Right ventricle myocardium inferior (tissue), 1 donor: ENCODE measurements around the gene EEF1A2. TPM values are rescaled to one million over a fixed set of nuclear protein-coding genes. Genes with fewer than 3 reads are reported as not detected.

Experiments used
- ATAC-seq: fragments of 200-7000 bp; cut with Tn5 transposase; one replicate; pipeline ENCODE4 v1.9.1; 2020; ENCODE audit warnings: mild to moderate bottlenecking, moderate library complexity
- DNase-seq: peaks from one replicate; pipeline ENCODE4 v3.0.0; 2021; ENCODE audit errors: missing footprints
- intact Hi-C: fragments of 100-400 bp; cut with DNase I; formaldehyde crosslinking; loops from one replicate; pipeline ENCODE4 v1.11.0; 2022
- total RNA-seq: library from RNA; stranded (reverse); fragmentation: NEBNext Ultra II Directional; extraction: Animal tissue kit (Norgen Biotek cat#: 25700); gene quantifications from one replicate; pipeline ENCODE4 v1.2.1, GENCODE V29; 2021
- donor health status: DM: no; HTN: yes; CAD: no; lungs with severe emphysema.

The EEF1A2 gene
- total RNA-seq, 1 donor from 2014 or later: 1,274 TPM

GRCh38 chr20:63449796-63450730, 48.8 kb downstream of the EEF1A2 start:
- DNase-seq: no peak

DNA sequence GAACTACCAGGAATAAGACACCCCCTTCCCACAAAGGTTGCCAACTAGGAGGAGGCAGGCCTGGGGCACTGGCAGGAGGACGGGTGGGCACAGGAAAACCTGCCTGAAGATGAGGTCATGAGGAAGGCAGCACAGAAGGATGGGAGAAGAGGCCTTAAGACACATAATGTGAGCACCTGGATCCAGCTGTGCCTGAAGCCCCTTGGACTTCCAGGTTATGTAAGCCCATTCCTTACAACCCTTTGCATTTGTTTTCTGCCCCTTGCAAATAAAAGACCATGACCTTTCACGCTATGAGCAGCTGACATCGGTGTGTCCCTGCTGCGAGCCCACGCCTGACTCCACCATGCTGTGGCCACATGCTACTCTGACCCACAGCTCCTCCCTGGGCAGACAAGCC, 49.9 kb downstream of the EEF1A2 start:
- ATAC-seq (no peak), DNase-seq (no peak)
- intact Hi-C loops: no loop called here

More at GRCh38 chr20:63449796-63450730, 48.8 kb downstream of the EEF1A2 start:
- intact Hi-C loops: no loop called here
- no peak for ATAC-seq

- no peak for ATAC-seq
- intact Hi-C loops: no loop called here
These were observed 50.9 kb downstream of the EEF1A2 start for GRCh38 chr20:63448031-63448430.

GRCh38 chr20:63447320-63447719, 51.6 kb downstream of the EEF1A2 start:
- ATAC-seq (no peak), DNase-seq (no peak)
- intact Hi-C loops: no loop called here

More at GRCh38 chr20:63448031-63448430, 50.9 kb downstream of the EEF1A2 start:
- DNase-seq: no peak

GRCh38 chr20:63446216-63447024, 52.5 kb downstream of the EEF1A2 start:
- intact Hi-C loops: no loop called here
- no peak for DNase-seq
- ATAC-seq: no peak

- ATAC-seq (no peak), DNase-seq (no peak)
- intact Hi-C loops: no loop called here
These were observed 53.7 kb downstream of the EEF1A2 start for GRCh38 chr20:63445075-63445734.

GRCh38 chr20:63444548-63444947, 54.3 kb downstream of the EEF1A2 start:
- intact Hi-C loops: loop anchor here (5.0 kb wide), 1 partner anchor 133 kb away; no protein-coding TSS in a partner anchor
- no peak for ATAC-seq
- DNase-seq: no peak

DNA sequence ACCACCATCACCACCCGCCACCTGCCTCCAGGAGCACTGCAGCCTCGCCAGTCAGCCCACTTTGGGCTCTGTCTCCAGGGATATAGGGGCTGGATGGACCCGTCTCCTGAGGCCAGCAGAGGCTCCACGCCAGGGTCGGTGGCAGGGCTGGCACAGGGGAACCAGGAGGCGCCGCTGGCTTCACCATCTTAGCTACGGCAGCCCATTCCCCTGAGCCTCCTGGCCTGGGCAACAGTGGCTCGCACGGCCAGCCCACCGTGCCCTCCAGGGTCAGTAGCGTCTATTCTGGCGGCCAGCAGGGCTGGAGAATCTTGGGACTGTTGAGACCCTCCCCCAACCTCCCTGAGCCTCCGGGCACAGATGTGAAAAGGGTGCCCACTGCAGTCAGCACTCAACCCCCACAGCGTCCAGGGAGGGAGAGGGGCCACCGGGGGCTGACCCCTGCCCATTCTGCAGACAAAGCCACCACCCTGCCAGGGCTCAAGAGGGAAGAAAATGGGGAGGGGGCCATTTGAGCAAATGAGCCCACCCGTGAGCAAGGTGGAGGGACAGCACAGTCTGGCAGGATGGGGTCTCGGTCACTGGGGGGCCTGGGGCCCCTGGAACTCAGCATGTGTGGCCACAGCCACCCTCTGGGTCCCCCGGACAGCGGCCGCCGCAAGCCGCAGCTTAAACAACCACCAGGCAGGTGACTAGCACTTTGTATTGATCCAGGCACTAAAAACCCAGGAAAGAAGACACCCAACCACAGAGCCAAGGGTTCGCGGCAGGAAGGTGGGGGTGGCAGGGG, 55.1 kb downstream of the EEF1A2 start:
- no peak for DNase-seq
- intact Hi-C loops: loop anchor here (2.0 to 5.0 kb wide), 2 partner anchors 77 to 134 kb away; partner anchors contain the start of gene PPDPF
- ATAC-seq: no peak

GRCh38 chr20:63442100-63442493, 56.8 kb downstream of the EEF1A2 start:
- DNase-seq (peak; percentile 80), ATAC-seq (no peak)
- intact Hi-C loops: loop anchor here (2.0 to 5.0 kb wide), 2 partner anchors 79 to 135 kb away; partner anchors contain the start of gene PPDPF

DNA sequence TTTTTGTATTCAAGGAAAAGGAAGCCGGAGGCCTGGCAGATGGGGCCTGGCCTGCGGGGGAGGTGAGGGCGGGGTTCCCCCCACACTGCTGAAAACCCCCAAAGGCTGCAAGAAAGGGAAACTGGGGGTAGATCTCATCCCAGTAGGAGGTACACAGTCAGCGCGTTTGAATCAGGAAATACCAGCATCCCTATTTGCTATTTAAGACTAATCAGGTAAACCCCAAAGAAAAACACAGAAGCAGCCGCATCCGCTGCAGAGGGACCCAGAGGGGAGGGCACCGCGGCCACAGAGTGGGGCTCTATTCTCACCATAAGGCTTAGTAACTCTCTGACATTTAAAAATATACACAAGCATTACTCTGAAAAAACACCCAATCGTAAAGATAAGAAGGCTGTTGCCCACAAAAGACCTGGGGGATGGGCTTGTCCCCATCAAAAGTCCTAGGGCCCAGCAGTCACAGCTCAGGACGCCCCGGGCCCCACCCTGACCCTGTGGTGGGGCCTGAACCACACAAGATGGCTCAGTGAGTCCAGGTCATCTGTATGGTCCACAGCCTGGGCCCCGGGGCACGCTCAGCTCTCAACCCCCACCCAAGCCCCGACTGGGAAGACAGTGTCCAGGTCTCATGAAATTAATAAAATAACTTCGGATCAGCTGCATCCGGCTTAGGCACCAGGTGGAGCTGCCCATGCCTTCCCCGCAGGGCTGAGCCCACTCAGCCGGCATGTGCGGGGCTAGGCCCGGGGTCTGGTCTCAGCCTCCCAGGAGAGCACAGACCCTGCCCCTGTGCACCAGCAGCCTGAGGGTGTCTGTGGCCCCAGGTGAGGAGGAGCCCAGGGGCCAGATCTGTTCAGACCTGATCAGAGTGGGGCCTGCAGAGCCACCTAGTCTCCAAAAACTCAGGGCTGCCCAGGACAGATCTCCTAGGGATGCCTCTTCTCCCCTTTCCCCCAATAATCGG, 57.5 kb downstream of the EEF1A2 start:
- ATAC-seq: no peak
- no peak for DNase-seq
- intact Hi-C loops: loop anchor here (2.0 to 5.0 kb wide), 2 partner anchors 79 to 136 kb away; partner anchors contain the start of gene PPDPF

GRCh38 chr20:63440366-63440955, 58.4 kb downstream of the EEF1A2 start:
- intact Hi-C loops: loop anchor here (5.0 kb wide), 1 partner anchor 137 kb away; no protein-coding TSS in a partner anchor
- no peak for DNase-seq
- ATAC-seq: no peak

- ATAC-seq: no peak
- intact Hi-C loops: loop anchor here (5.0 kb wide), 1 partner anchor 137 kb away; no protein-coding TSS in a partner anchor
These were observed 59.0 kb downstream of the EEF1A2 start for GRCh38 chr20:63439866-63440265.

DNA sequence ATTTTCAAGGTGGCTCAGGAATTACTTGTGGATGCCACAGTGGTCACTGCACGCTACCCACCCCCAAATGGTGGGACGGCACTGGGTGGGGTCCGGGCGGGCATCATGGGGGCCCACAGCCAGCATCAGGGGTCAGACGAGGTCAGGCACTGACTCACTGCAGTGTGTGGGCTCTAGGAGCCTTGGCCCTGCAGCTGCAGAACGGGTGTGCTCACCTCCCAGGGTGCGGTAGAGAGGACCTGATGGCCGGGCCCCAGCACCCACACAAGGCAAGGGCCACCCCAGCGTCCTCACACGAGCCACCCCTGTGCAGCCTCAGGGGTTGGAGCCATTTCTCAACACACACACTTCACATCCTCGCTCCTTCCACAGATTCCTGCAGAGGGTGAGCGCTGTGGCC, 60.8 kb downstream of the EEF1A2 start:
- DNase-seq: no peak
- no peak for ATAC-seq
- intact Hi-C loops: no loop called here

More at GRCh38 chr20:63439866-63440265, 59.0 kb downstream of the EEF1A2 start:
- no peak for DNase-seq
